ENCODE results near the gene BTBD9. TPM values are rescaled to one million over a fixed set of nuclear protein-coding genes. Genes with fewer than 3 reads are reported as not detected.

BTBD9 gene
- total and polyA plus RNA-seq, 7 experiments from 2014 or later: 12.7 to 58.8 (median 37.8) TPM

- H3K4me3 ChIP-seq (ENCODE audit: low read length): no peak overlapping the region
- intact Hi-C loops (cut with micrococcal nuclease): no loop called here
- no peaks in the 10 kb centered on the region for H3K9me3 Mint-ChIP-seq
- H3K4me3 Mint-ChIP-seq: no peak overlapping the region
- no peak overlapping the region for H3K27ac ChIP-seq (ENCODE audit: low read depth, low read length)
- POLR2A ChIA-PET: interaction anchor here (0.7 kb wide), 1 partner anchor 12 kb away, joined by 4 read pairs; no protein-coding TSS in a partner anchor
- H3K4me1 Mint-ChIP-seq: peaks cover 5 to 16% (median 9%) of the 10 kb centered on the region in 7 donors
- no peak for ATAC-seq
- no peaks in the 10 kb centered on the region for H3K4me1 ChIP-seq (ENCODE audit: control insufficient read depth in 2 of 2, insufficient read depth in 2 of 2, low read length in 2 of 2)
- DNase-seq: no peak
- no peaks in the 10 kb centered on the region for H3K27me3 ChIP-seq (ENCODE audit: control insufficient read depth in 2 of 2, insufficient read depth in 2 of 2, low read length in 2 of 2)
- H3K27me3 Mint-ChIP-seq: no peaks in the 10 kb centered on the region
- H3K9me3 ChIP-seq (ENCODE audit: control insufficient read depth in 2 of 3, low read length in 3 of 3): no peaks in the 10 kb centered on the region
- no peak overlapping the region for H3K27ac Mint-ChIP-seq
- CTCF ChIA-PET: no interaction called here
- H3K36me3 Mint-ChIP-seq: peaks cover 6 to 66% (median 42%) of the 10 kb centered on the region in 5 donors
- H3K36me3 ChIP-seq (ENCODE audit: control insufficient read depth in 2 of 3, insufficient read depth in 3 of 3, low read length in 3 of 3): peaks cover 0 to 6% (median 0%) of the 10 kb centered on the region in 3 experiments
Measured at GRCh38 chr6:38283734-38284362, 355.9 kb downstream of the BTBD9 start.

GRCh38 chr6:38282911-38283310, 356.8 kb downstream of the BTBD9 start:
- DNase-seq (no peak), ATAC-seq (no peak)
- CTCF ChIA-PET: no interaction called here
- Mint-ChIP-seq H3K4me1 (peaks cover 5 to 16% (median 9%) of the 10 kb centered on the region in 7 donors), H3K36me3 (peaks cover 2 to 69% (median 45%) of the 10 kb centered on the region in 5 donors), H3K27ac (no peak overlapping the region), H3K9me3 (no peaks in the 10 kb centered on the region), H3K27me3 (no peaks in the 10 kb centered on the region), H3K4me3 (peak overlapping the region in 1 of 10 donors; percentile 3)
- H3K4me1 ChIP-seq (ENCODE audit: control insufficient read depth in 2 of 2, insufficient read depth in 2 of 2, low read length in 2 of 2): no peaks in the 10 kb centered on the region
- POLR2A ChIA-PET: no interaction called here
- H3K36me3 ChIP-seq (ENCODE audit: control insufficient read depth in 2 of 3, insufficient read depth in 3 of 3, low read length in 3 of 3): peaks cover 0 to 6% (median 0%) of the 10 kb centered on the region in 3 experiments
- no peaks in the 10 kb centered on the region for H3K27me3 ChIP-seq (ENCODE audit: control insufficient read depth in 2 of 2, insufficient read depth in 2 of 2, low read length in 2 of 2)
- H3K4me3 ChIP-seq (ENCODE audit: low read length): no peak overlapping the region
- H3K27ac ChIP-seq (ENCODE audit: low read depth, low read length): no peak overlapping the region
- no peaks in the 10 kb centered on the region for H3K9me3 ChIP-seq (ENCODE audit: control insufficient read depth in 2 of 3, low read length in 3 of 3)
- intact Hi-C loops (cut with micrococcal nuclease): no loop called here

- Histone ChIP-seq H3K4me3 (ENCODE audit: low read length) (no peak overlapping the region), H3K27ac (ENCODE audit: low read depth, low read length) (no peak overlapping the region), H3K9me3 (ENCODE audit: control insufficient read depth in 2 of 3, low read length in 3 of 3) (no peaks in the 10 kb centered on the region), H3K4me1 (ENCODE audit: control insufficient read depth in 2 of 2, insufficient read depth in 2 of 2, low read length in 2 of 2) (no peaks in the 10 kb centered on the region), H3K27me3 (ENCODE audit: control insufficient read depth in 2 of 2, insufficient read depth in 2 of 2, low read length in 2 of 2) (no peaks in the 10 kb centered on the region), H3K36me3 (ENCODE audit: control insufficient read depth in 2 of 3, insufficient read depth in 3 of 3, low read length in 3 of 3) (peaks cover 0 to 6% (median 0%) of the 10 kb centered on the region in 3 experiments)
- DNase-seq (no peak), ATAC-seq (no peak)
- intact Hi-C loops (cut with micrococcal nuclease): no loop called here
- Mint-ChIP-seq H3K27ac (peak overlapping the region in 1 of 9 donors; percentile 20), H3K9me3 (no peaks in the 10 kb centered on the region), H3K27me3 (no peaks in the 10 kb centered on the region), H3K36me3 (peaks cover 5 to 71% (median 45%) of the 10 kb centered on the region in 5 donors), H3K4me3 (no peak overlapping the region), H3K4me1 (peaks cover 5 to 16% (median 9%) of the 10 kb centered on the region in 7 donors)
- POLR2A ChIA-PET: no interaction called here
- CTCF ChIA-PET: no interaction called here
Measured at GRCh38 chr6:38281126-38281525, 358.6 kb downstream of the BTBD9 start.

GRCh38 chr6:38279963-38280588, 359.7 kb downstream of the BTBD9 start:
- Mint-ChIP-seq H3K27ac (no peak overlapping the region), H3K27me3 (no peaks in the 10 kb centered on the region), H3K36me3 (peaks cover 4 to 65% (median 42%) of the 10 kb centered on the region in 5 donors), H3K4me3 (no peak overlapping the region), H3K4me1 (peaks cover 2 to 15% (median 5%) of the 10 kb centered on the region in 7 donors), H3K9me3 (no peaks in the 10 kb centered on the region)
- Histone ChIP-seq H3K36me3 (ENCODE audit: control insufficient read depth in 2 of 3, insufficient read depth in 3 of 3, low read length in 3 of 3) (peaks cover 0 to 6% (median 0%) of the 10 kb centered on the region in 3 experiments), H3K9me3 (ENCODE audit: control insufficient read depth in 2 of 3, low read length in 3 of 3) (no peaks in the 10 kb centered on the region), H3K4me3 (ENCODE audit: low read length) (no peak overlapping the region), H3K27me3 (ENCODE audit: control insufficient read depth in 2 of 2, insufficient read depth in 2 of 2, low read length in 2 of 2) (no peaks in the 10 kb centered on the region), H3K4me1 (ENCODE audit: control insufficient read depth in 2 of 2, insufficient read depth in 2 of 2, low read length in 2 of 2) (no peaks in the 10 kb centered on the region), H3K27ac (ENCODE audit: low read depth, low read length) (no peak overlapping the region)
- no peak for DNase-seq
- ATAC-seq: no peak
- ChIA-PET CTCF (no interaction called here), POLR2A (no interaction called here)
- intact Hi-C loops (cut with micrococcal nuclease): no loop called here

GRCh38 chr6:38279423-38279822, 360.3 kb downstream of the BTBD9 start:
- H3K27me3 ChIP-seq (ENCODE audit: control insufficient read depth in 2 of 2, insufficient read depth in 2 of 2, low read length in 2 of 2): no peaks in the 10 kb centered on the region
- no peak for ATAC-seq
- ChIA-PET CTCF (no interaction called here), POLR2A (no interaction called here)
- H3K36me3 ChIP-seq (ENCODE audit: control insufficient read depth in 2 of 3, insufficient read depth in 3 of 3, low read length in 3 of 3): peaks cover 0 to 4% (median 0%) of the 10 kb centered on the region in 3 experiments
- no peak overlapping the region for H3K4me3 Mint-ChIP-seq
- H3K27ac ChIP-seq (ENCODE audit: low read depth, low read length): no peak overlapping the region
- intact Hi-C loops (cut with micrococcal nuclease): no loop called here
- no peak overlapping the region for H3K27ac Mint-ChIP-seq
- no peaks in the 10 kb centered on the region for H3K9me3 Mint-ChIP-seq
- no peak overlapping the region for H3K4me3 ChIP-seq (ENCODE audit: low read length)
- no peak for DNase-seq
- H3K4me1 ChIP-seq (ENCODE audit: control insufficient read depth in 2 of 2, insufficient read depth in 2 of 2, low read length in 2 of 2): no peaks in the 10 kb centered on the region
- no peaks in the 10 kb centered on the region for H3K27me3 Mint-ChIP-seq
- H3K36me3 Mint-ChIP-seq: peaks cover 3 to 58% (median 36%) of the 10 kb centered on the region in 5 donors
- peaks cover 0 to 8% (median 3%) of the 10 kb centered on the region in 7 donors for H3K4me1 Mint-ChIP-seq
- no peaks in the 10 kb centered on the region for H3K9me3 ChIP-seq (ENCODE audit: control insufficient read depth in 2 of 3, low read length in 3 of 3)

- intact Hi-C loops (cut with micrococcal nuclease): no loop called here
- H3K9me3 Mint-ChIP-seq: no peaks in the 10 kb centered on the region
- ATAC-seq (no peak), DNase-seq (no peak)
- Histone ChIP-seq H3K36me3 (ENCODE audit: control insufficient read depth in 2 of 3, insufficient read depth in 3 of 3, low read length in 3 of 3) (no peaks in the 10 kb centered on the region), H3K4me1 (ENCODE audit: control insufficient read depth in 2 of 2, insufficient read depth in 2 of 2, low read length in 2 of 2) (no peaks in the 10 kb centered on the region), H3K4me3 (ENCODE audit: low read length) (no peak overlapping the region), H3K9me3 (ENCODE audit: control insufficient read depth in 2 of 3, low read length in 3 of 3) (no peaks in the 10 kb centered on the region), H3K27me3 (ENCODE audit: control insufficient read depth in 2 of 2, insufficient read depth in 2 of 2, low read length in 2 of 2) (no peaks in the 10 kb centered on the region), H3K27ac (ENCODE audit: low read depth, low read length) (no peak overlapping the region)
- ChIA-PET CTCF (no interaction called here), POLR2A (interaction anchor here (1.0 kb wide), 1 partner anchor 198 kb away, joined by 3 read pairs; no protein-coding TSS in a partner anchor)
- H3K27me3 Mint-ChIP-seq: no peaks in the 10 kb centered on the region
- peaks cover 1 to 17% (median 9%) of the 10 kb centered on the region in 7 donors for H3K4me1 Mint-ChIP-seq
- peaks cover 3 to 30% (median 15%) of the 10 kb centered on the region in 5 donors for H3K36me3 Mint-ChIP-seq
- no peak overlapping the region for H3K4me3 Mint-ChIP-seq
- no peak overlapping the region for H3K27ac Mint-ChIP-seq
Measured at GRCh38 chr6:38273325-38273724, 366.4 kb downstream of the BTBD9 start.

All from naive thymus-derived CD4-positive, alpha-beta T cell (primary cell).